Measurements from ENCODE around the gene CTNNBL1.

DNA sequence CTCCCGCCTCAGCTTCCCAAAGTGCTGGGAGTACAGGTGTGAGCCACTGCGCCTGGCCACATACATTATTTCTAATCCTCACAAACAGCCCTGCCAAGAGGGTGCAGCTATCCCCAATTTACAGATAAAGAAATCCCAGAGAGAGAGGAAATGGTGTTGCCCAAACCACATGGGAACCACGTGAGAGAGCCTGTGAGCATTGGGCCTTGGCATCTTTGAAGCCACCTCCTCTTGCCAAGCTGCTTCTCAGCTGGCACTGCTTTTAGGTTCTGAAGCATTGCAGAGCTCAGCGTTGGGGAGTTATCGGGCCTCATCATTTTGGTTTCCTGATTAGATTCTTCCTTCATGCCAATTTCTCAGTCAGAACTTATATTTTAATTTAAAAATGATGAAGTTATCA lies 80.3 kb downstream of the CTNNBL1 start:
- TF ChIP-seq JUND (IDR thresholded peaks at IDR 0.05) (no peak), POLR2AphosphoS5 (IDR thresholded peaks at IDR 0.05; ENCODE audit: low read depth, low read length) (no peak), RCOR1 (IDR thresholded peaks at IDR 0.05; ENCODE audit: low read length) (no peak), MAX (IDR thresholded peaks at IDR 0.05; ENCODE audit: low read depth) (no peak), EP300 (IDR thresholded peaks at IDR 0.05; ENCODE audit: borderline replicate concordance in 1 of 2, low read depth in 1 of 2, low read length in 1 of 2) (no peak), ELF1 (IDR thresholded peaks at IDR 0.05) (no peak), EZH2phosphoT487 (IDR thresholded peaks at IDR 0.05; ENCODE audit: borderline replicate concordance, low read depth) (no peak)
- TF ChIP-seq, protein P1, sequence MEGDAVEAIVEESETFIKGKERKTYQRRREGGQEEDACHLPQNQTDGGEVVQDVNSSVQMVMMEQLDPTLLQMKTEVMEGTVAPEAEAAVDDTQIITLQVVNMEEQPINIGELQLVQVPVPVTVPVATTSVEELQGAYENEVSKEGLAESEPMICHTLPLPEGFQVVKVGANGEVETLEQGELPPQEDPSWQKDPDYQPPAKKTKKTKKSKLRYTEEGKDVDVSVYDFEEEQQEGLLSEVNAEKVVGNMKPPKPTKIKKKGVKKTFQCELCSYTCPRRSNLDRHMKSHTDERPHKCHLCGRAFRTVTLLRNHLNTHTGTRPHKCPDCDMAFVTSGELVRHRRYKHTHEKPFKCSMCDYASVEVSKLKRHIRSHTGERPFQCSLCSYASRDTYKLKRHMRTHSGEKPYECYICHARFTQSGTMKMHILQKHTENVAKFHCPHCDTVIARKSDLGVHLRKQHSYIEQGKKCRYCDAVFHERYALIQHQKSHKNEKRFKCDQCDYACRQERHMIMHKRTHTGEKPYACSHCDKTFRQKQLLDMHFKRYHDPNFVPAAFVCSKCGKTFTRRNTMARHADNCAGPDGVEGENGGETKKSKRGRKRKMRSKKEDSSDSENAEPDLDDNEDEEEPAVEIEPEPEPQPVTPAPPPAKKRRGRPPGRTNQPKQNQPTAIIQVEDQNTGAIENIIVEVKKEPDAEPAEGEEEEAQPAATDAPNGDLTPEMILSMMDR (IDR thresholded peaks at IDR 0.05) = no peak

All from SK-N-SH (cell line).